ENCODE measurements around the gene PSMC6. TPM values are rescaled to one million over a fixed set of nuclear protein-coding genes. Genes with fewer than 3 reads are reported as not detected.
A peak's percentile ranks its signal among the peaks of the same experiment; 100 is the strongest.
"Not testable (repeated sequence)": the region's sequence is repeated elsewhere in the genome, so short reads cannot be mapped to it uniquely, and the experiment has no call there.

PSMC6 gene
- total RNA-seq, 2 experiments from 2014 or later = 87.0 to 121 TPM

GRCh38 chr14:52716155-52716554 lies 9.2 kb downstream of the PSMC6 start:
- ChIA-PET POLR2A (no interaction called here), CTCF (interaction anchor here (1.0 to 1.8 kb wide), 2 partner anchors 9 to 13 kb away, joined by 3 to 5 read pairs; no protein-coding TSS in a partner anchor)
- H3K9me3 Mint-ChIP-seq (ENCODE audit: low read depth) = no peaks in the 10 kb centered on the region
- DNase-seq (no peak), ATAC-seq (no peak)
- peaks cover 7% of the 10 kb centered on the region for H3K4me1 Mint-ChIP-seq
- H3K4me3 Mint-ChIP-seq = no peak overlapping the region
- no peaks in the 10 kb centered on the region for H3K27me3 Mint-ChIP-seq
- intact Hi-C loops (cut with DNase I, micrococcal nuclease) = loop anchor here in 1 of 2 experiments (5.0 kb wide), 1 partner anchor 69 kb away; no protein-coding TSS in a partner anchor
- H3K36me3 Mint-ChIP-seq (ENCODE audit: low read depth) = peaks cover 53% of the 10 kb centered on the region
- no peak overlapping the region for H3K27ac Mint-ChIP-seq

GRCh38 chr14:52723514-52724359 lies 16.7 kb downstream of the PSMC6 start:
- Mint-ChIP-seq H3K27me3 (no peaks in the 10 kb centered on the region), H3K4me3 (no peak overlapping the region), H3K27ac (peak overlapping the region; percentile 12), H3K36me3 (ENCODE audit: low read depth) (peaks cover 42% of the 10 kb centered on the region), H3K4me1 (peaks cover 20% of the 10 kb centered on the region), H3K9me3 (ENCODE audit: low read depth) (no peaks in the 10 kb centered on the region)
- ATAC-seq (no peak), DNase-seq (no peak)
- intact Hi-C loops (cut with DNase I, micrococcal nuclease) = no loop called here
- POLR2A ChIA-PET = interaction anchor here (0.7 kb wide), 1 partner anchor 14 kb away, joined by 4 read pairs; no protein-coding TSS in a partner anchor
- CTCF ChIA-PET = interaction anchor here (1.2 to 3.4 kb wide), 4 partner anchors 12 to 19 kb away, joined by 3 to 9 read pairs (median 6); no protein-coding TSS in a partner anchor

GRCh38 chr14:52724360-52724644 lies 17.3 kb downstream of the PSMC6 start:
- intact Hi-C loops (cut with DNase I, micrococcal nuclease) = no loop called here
- Mint-ChIP-seq H3K4me1 (peaks cover 20% of the 10 kb centered on the region), H3K36me3 (ENCODE audit: low read depth) (peaks cover 39% of the 10 kb centered on the region), H3K4me3 (no peak overlapping the region), H3K27ac (no peak overlapping the region), H3K27me3 (no peaks in the 10 kb centered on the region), H3K9me3 (ENCODE audit: low read depth) (no peaks in the 10 kb centered on the region)
- ChIA-PET POLR2A (no interaction called here), CTCF (interaction anchor here (2.7 to 3.4 kb wide), 2 partner anchors 12 kb away, joined by 8 to 9 read pairs; no protein-coding TSS in a partner anchor)
- ATAC-seq = no peak
- DNase-seq = no peak

GRCh38 chr14:52727509-52727908 lies 20.5 kb downstream of the PSMC6 start:
- Mint-ChIP-seq H3K36me3 (ENCODE audit: low read depth) (peaks cover 31% of the 10 kb centered on the region), H3K4me1 (peaks cover 23% of the 10 kb centered on the region)
- DNase-seq; H3K27me3 Mint-ChIP-seq; intact Hi-C loops (cut with DNase I, micrococcal nuclease); H3K9me3 Mint-ChIP-seq (ENCODE audit: low read depth); POLR2A ChIA-PET; H3K4me3 Mint-ChIP-seq; H3K27ac Mint-ChIP-seq; ATAC-seq: not testable (repeated sequence)
- CTCF ChIA-PET = interaction anchor here (1.1 kb wide), 1 partner anchor 32 kb away, joined by 3 read pairs; the partner anchor contains the start of gene ERO1A

- Mint-ChIP-seq H3K36me3 (ENCODE audit: low read depth) (peaks cover 35% of the 10 kb centered on the region), H3K4me1 (peaks cover 26% of the 10 kb centered on the region)
- DNase-seq; intact Hi-C loops (cut with DNase I, micrococcal nuclease); H3K9me3 Mint-ChIP-seq (ENCODE audit: low read depth); H3K4me3 Mint-ChIP-seq; H3K27me3 Mint-ChIP-seq; ATAC-seq; POLR2A ChIA-PET; H3K27ac Mint-ChIP-seq: not testable (repeated sequence)
- CTCF ChIA-PET = interaction anchor here (0.6 to 1.4 kb wide), 5 partner anchors 10 to 723 kb away, joined by 4 to 5 read pairs (median 4); no protein-coding TSS in a partner anchor
Observed at GRCh38 chr14:52729035-52729434, 22.0 kb downstream of the PSMC6 start.

- peak overlapping the region; percentile 93 for H3K4me3 Mint-ChIP-seq
- H3K27ac Mint-ChIP-seq = peak overlapping the region; percentile 73
- peaks cover 39% of the 10 kb centered on the region for H3K36me3 Mint-ChIP-seq (ENCODE audit: low read depth)
- H3K27me3 Mint-ChIP-seq = no peaks in the 10 kb centered on the region
- peaks cover 2% of the 10 kb centered on the region for H3K9me3 Mint-ChIP-seq (ENCODE audit: low read depth)
- POLR2A ChIA-PET = interaction anchor here (1.0 kb wide), 1 partner anchor 13 kb away, joined by 5 read pairs; no protein-coding TSS in a partner anchor
- CTCF ChIA-PET = interaction anchor here (0.6 to 1.4 kb wide), 6 partner anchors 10 to 723 kb away, joined by 3 to 5 read pairs (median 4); no protein-coding TSS in a partner anchor
- intact Hi-C loops (cut with DNase I, micrococcal nuclease) = no loop called here
- DNase-seq (no peak), ATAC-seq (no peak)
- peaks cover 30% of the 10 kb centered on the region for H3K4me1 Mint-ChIP-seq
Observed at GRCh38 chr14:52729585-52729924, 22.6 kb downstream of the PSMC6 start.

GRCh38 chr14:52729925-52730708 lies 23.1 kb downstream of the PSMC6 start, which contains the start of gene STYX:
STYX (plus strand) TSS chr14:52730166; CDS start chr14:52730475, 309 bp downstream.
- Mint-ChIP-seq H3K27me3 (no peaks in the 10 kb centered on the region), H3K36me3 (ENCODE audit: low read depth) (peaks cover 38% of the 10 kb centered on the region), H3K4me3 (peak within 1 kb of the TSS; percentile 93), H3K27ac (peak within 1 kb of the TSS; percentile 90), H3K4me1 (peaks cover 33% of the 10 kb centered on the region), H3K9me3 (ENCODE audit: low read depth) (peaks cover 2% of the 10 kb centered on the region)
- peak; percentile 99 for DNase-seq
- peak; percentile 97 for ATAC-seq
- ChIA-PET CTCF (interaction anchor here (0.7 to 1.4 kb wide), 6 partner anchors 11 to 566 kb away, joined by 3 to 5 read pairs (median 4); no protein-coding TSS in a partner anchor), POLR2A (interaction anchor here (1.0 kb wide), 1 partner anchor 12 kb away, joined by 5 read pairs; no protein-coding TSS in a partner anchor)
- intact Hi-C loops (cut with DNase I, micrococcal nuclease) = loop anchor here (1.0 kb wide), 7 partner anchors 8 to 423 kb away; partner anchors contain the start of genes GNPNAT1 (in 2 of the 2), GPR137C (in 2 of the 2), PSMC6 (in 2 of the 2) and TXNDC16 (in 2 of the 2)

- CTCF ChIA-PET = interaction anchor here (1.0 to 1.3 kb wide), 2 partner anchors 19 to 566 kb away, joined by 4 to 5 read pairs; no protein-coding TSS in a partner anchor
- Mint-ChIP-seq H3K4me3 (peak overlapping the region; percentile 93), H3K9me3 (ENCODE audit: low read depth) (peaks cover 2% of the 10 kb centered on the region), H3K36me3 (ENCODE audit: low read depth) (peaks cover 34% of the 10 kb centered on the region), H3K4me1 (peaks cover 38% of the 10 kb centered on the region), H3K27me3 (no peaks in the 10 kb centered on the region), H3K27ac (peak overlapping the region; percentile 90)
- ATAC-seq (no peak), DNase-seq (no peak)
- intact Hi-C loops (cut with DNase I, micrococcal nuclease) = loop anchor here (1.0 kb wide), 7 partner anchors 8 to 423 kb away; partner anchors contain the start of genes GNPNAT1 (in 2 of the 2), GPR137C (in 2 of the 2), PSMC6 (in 2 of the 2) and TXNDC16 (in 2 of the 2)
- POLR2A ChIA-PET = interaction anchor here (0.6 kb wide), 1 partner anchor 1891 kb away, joined by 5 read pairs; no protein-coding TSS in a partner anchor
Observed at GRCh38 chr14:52730709-52731111, 23.7 kb downstream of the PSMC6 start.

GRCh38 chr14:52733824-52734223 lies 26.8 kb downstream of the PSMC6 start:
- intact Hi-C loops (cut with DNase I, micrococcal nuclease) = no loop called here
- Mint-ChIP-seq H3K27ac (no peak overlapping the region), H3K9me3 (ENCODE audit: low read depth) (peaks cover 2% of the 10 kb centered on the region), H3K27me3 (no peaks in the 10 kb centered on the region), H3K4me3 (no peak overlapping the region), H3K36me3 (ENCODE audit: low read depth) (peaks cover 36% of the 10 kb centered on the region), H3K4me1 (peaks cover 66% of the 10 kb centered on the region)
- CTCF ChIA-PET = interaction anchor here (1.4 kb wide), 1 partner anchor 11 kb away, joined by 4 read pairs; no protein-coding TSS in a partner anchor
- no peak for ATAC-seq
- POLR2A ChIA-PET = no interaction called here
- no peak for DNase-seq

- POLR2A ChIA-PET = interaction anchor here (1.2 kb wide), 1 partner anchor 24 kb away, joined by 4 read pairs; no protein-coding TSS in a partner anchor
Observed at GRCh38 chr14:52735921-52736489, 29.0 kb downstream of the PSMC6 start.

More at GRCh38 chr14:52735921-52736489, 29.0 kb downstream of the PSMC6 start:
- Mint-ChIP-seq H3K27ac (peak overlapping the region; percentile 40), H3K9me3 (ENCODE audit: low read depth) (peaks cover 2% of the 10 kb centered on the region), H3K27me3 (no peaks in the 10 kb centered on the region), H3K4me3 (no peak overlapping the region), H3K4me1 (peaks cover 72% of the 10 kb centered on the region), H3K36me3 (ENCODE audit: low read depth) (peaks cover 39% of the 10 kb centered on the region)
- intact Hi-C loops (cut with DNase I, micrococcal nuclease) = no loop called here
- CTCF ChIA-PET = interaction anchor here (1.1 to 1.7 kb wide), 2 partner anchors 11 to 39 kb away, joined by 3 to 8 read pairs; no protein-coding TSS in a partner anchor
- no peak for DNase-seq
- no peak for ATAC-seq
